ENCODE measurements around the gene SSNA1.

GRCh38 chr9:137147091-137147792 lies 41.2 kb upstream of the SSNA1 start:
- TF ChIP-seq CTCF (IDR thresholded peaks at IDR 0.05) (no peak), POLR2A (IDR thresholded peaks at IDR 0.05) (no peak)
